ENCODE measurements around the gene CDH4.

DNA sequence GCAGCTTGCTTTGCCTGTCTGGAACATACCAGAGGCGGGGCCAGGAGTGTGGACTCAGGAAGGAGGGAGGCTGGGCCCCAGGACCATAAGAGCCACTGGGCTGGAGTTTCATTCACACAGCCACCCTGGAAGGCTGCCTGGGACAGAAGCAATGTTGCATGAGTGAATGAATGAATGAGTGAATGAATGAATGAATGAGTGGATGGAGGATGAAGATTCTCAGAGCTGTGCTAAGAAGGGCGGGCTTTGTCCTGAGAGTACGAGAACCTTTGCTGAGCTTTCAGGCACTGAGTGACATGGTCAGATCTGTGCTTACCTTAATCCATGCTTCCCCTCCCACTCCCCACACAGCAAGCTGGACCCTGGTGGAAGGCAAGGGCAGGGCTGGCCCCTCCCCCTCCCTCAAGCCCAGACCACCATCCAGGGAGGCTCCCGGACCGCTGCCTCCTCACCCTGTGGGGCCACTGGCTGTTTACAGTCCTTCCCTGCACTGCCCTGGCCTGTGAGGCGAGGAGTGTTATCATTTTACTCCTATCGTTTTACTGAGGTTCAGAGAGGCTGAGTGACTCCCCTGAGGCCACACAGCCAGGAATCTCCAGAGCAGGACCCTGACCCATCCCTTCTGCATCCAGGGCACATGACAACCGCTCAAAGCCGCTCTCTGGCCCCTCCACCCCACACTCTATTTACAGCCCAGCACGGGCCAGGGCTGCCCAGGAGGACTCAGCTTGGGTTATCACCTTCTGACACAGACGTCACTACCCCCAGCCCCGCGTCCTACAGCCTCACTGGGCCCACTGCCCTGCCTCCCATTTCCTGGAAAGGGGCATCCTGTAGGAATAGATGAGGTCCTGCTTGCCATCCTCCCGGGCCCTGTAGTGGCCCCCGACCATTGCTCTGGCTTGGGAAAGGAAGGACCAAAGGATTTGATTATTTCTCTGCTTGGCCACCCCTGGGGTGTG lies 543.9 kb downstream of the CDH4 start:
- TF ChIP-seq, protein P1, sequence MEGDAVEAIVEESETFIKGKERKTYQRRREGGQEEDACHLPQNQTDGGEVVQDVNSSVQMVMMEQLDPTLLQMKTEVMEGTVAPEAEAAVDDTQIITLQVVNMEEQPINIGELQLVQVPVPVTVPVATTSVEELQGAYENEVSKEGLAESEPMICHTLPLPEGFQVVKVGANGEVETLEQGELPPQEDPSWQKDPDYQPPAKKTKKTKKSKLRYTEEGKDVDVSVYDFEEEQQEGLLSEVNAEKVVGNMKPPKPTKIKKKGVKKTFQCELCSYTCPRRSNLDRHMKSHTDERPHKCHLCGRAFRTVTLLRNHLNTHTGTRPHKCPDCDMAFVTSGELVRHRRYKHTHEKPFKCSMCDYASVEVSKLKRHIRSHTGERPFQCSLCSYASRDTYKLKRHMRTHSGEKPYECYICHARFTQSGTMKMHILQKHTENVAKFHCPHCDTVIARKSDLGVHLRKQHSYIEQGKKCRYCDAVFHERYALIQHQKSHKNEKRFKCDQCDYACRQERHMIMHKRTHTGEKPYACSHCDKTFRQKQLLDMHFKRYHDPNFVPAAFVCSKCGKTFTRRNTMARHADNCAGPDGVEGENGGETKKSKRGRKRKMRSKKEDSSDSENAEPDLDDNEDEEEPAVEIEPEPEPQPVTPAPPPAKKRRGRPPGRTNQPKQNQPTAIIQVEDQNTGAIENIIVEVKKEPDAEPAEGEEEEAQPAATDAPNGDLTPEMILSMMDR (conservative IDR thresholded peaks at IDR 0.05), result no peak
- no peak for TF ChIP-seq ZFX (IDR thresholded peaks at IDR 0.05)

Measured in C4-2B (cell line).